ENCODE data around the gene CRY2.

CRY2 gene

DNA sequence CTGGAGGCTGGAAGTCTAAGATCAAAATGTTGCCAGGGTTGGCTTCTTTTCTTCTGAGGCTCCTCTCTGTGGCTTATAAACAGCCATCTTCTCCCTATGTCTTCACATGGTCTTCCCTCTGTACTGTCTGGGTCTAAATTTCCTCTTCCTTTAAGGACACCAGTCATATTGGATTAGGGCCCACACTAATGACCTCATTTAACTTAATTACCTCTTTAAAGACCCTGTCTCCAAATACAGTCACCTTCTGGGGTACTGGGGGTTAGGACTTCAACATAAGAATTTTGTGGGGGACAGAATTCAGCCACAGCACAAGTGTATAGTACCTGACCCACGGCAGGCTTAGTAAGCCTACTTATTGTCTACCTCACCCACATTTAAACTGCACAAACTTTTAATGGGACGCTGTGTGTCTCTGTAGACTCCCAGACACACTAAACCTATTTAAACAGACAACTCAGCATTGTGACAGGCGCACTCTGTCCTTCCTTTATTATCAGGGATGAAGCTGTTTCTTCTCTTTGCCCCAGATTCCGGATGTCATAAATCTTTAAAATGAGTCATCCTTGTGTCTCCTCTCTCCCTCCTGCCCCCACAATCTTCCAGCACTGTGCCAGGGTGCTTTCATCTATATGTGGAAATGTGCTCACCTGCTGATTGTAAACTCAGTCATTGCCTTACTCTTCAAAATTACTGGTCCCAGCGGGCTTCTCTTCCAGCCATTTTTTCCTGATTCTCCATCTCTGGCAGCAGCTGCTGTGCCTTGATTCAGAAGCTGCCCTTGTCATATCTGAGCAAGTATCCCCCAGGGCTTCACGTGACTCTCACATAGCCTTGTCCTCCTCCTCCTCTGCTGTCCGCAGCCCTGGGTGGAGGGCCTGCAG, 32.8 kb downstream of the CRY2 start:
- DNase-seq, result no peak

- DNase-seq, result no peak
Measured at GRCh38 chr11:45880772-45881570, 33.7 kb downstream of the CRY2 start.

GRCh38 chr11:45881708-45882368, 34.6 kb downstream of the CRY2 start:
- DNase-seq, result no peak

DNA sequence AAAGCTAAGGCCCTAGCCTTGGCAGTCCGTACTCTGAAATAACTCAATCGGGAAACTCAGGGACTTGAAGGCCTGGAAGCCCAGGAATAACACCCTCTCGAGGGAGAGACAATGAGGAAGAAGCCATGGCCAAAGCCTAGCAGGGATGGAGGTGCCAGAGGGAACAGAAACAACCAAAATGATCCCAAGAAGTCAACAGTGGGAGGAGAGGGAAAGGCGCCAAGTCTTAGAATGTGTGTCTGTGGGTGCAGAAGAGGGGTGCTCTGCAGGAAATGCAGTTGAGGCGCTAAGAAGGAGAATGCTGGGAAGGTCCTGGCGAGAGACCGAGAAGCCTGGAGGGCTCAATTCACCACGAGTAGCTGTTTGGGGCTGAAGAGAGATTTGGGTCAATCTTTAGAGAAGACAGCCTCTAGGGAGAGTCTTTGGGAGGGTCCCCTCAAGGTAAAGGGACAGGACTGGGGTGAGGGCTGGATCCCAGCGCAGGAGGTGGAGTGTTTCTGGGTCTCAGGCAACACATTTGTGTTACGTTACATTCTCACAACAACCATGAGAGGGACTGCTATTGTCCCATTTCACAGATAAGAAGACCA, 37.4 kb downstream of the CRY2 start:
- DNase-seq, result no peak

DNA sequence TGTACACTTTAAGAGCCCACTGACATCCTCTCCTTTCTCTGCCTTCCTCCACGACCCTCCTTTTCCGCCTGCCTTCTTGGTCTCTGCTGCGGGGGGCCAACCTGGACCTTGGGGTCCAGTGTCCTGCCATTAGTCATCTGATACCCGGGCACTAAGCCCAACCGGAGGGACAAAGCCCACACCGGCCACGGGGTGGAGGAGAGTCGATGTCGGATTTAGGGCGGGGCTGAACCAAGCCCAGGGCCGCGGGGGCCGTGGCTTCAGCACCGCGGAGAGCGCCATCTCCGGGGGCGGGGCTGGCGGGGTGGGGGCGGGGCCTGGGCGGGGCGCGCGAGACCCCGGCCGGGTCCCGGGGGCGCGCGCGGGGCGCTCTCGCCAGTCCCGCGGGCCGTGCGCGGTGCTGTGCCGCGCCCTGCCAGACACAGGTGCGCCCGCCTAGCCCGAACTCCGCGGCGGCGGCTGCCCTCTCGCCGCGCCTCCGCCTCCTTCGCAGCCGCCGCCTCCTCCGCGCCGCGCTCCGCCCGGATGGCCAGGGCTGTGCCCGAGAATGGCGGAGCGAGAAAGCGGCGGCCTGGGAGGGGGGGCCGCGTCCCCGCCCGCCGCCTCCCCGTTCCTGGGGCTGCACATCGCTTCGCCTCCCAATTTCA, 38.1 kb downstream of the CRY2 start, which contains the start of gene MAPK8IP1:
MAPK8IP1 (plus strand) TSS at position 378 of the 647 bp plus-strand sequence; CDS start at position 548, 170 bp downstream.
- DNase-seq, result peak; percentile 54

DNA sequence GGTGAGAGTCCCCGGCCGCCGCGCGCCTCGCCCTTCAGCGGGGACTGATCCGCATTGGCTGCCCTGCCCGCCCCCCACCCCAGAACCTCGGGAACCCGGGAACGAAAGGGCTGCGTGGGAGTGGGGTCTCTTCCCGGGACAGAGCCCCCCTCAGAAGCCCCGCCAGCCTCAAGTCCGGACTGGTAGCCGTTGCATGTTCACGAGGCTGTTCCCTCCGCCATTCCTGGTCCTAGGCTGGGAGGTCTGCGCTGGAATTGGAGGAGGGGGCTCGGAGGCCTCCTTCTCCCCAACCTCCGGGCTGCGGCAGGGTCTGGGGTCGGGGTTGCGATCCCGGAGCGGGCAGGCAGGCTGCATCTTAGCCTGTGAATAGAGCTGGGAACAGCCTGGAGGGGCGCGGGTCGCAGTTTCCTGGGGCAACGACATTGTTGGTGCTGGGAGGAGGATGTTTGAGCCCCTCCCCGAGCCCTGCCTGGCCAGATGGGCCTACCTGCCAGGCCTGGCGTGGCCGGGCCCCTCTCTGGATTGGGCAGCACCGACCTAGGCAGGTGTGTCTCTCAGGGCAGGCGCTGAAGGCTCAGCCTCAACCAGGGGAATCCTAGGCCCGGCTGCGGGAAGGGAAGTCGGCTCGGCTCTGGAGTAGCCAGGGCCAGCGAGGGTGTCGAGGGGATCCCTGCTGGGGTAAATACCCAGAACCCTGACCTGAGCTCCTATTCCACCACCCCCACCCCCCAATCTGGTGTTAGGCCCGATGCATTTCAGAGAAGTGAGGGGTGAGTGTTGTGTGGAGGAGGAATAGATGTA, 38.8 kb downstream of the CRY2 start:
- no peak for DNase-seq

GRCh38 chr11:45886816-45887520, 39.7 kb downstream of the CRY2 start:
- no peak for DNase-seq

- no peak for DNase-seq
Measured at GRCh38 chr11:45887587-45887986, 40.3 kb downstream of the CRY2 start.

- DNase-seq, result no peak
Measured at GRCh38 chr11:45889555-45889954, 42.3 kb downstream of the CRY2 start.

DNA sequence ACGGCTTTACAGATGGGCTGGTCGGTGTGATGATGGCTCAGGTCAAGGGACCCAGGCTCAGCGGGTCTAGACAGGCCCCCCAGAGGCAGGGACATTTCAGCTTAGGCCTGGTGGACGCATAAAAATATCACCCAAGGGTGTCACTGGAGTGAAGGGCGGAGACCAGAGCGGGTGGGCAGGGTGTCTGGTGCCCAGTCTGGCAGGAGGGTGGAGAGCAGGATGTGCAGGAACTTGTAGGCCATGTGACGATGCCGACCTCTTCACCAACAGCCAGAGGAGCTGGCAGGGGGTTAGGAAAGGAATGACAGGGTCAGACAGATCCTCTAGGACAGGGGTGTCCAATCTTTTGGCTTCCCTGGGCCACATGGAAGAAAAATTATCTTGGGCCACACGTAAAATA, 42.7 kb downstream of the CRY2 start:
- no peak for DNase-seq

DNA sequence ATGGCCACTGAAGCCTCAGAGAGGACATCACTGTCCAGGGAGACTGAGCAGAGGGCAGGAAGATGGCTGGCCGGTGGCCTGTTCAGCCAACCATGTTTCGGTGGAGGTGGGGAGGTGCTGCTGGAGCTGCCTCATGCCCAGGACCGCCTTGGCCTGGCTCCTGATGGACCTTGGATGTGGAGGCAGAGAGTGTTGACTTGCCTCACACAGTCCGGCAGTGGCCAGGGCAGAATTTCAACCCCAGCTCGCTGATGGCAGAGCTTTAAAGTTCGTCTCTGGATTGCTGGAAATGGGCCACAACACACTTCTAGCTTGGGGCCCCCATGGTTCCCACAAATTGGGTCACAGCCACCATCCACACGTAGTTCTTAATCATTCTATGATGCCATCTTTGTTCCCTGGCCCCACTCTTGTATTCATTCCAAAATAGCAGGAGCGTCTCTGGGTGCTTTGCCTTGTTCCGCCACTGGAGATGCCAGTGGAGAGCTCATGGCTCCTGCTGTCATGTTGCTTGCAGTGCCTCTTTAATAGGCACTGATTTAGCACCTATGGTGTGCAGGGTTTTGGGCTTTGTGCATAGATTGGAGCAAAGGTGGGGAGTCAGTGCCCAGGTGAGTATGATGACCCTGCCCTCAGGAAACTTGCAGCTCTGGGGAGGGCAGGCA, 43.7 kb downstream of the CRY2 start:
- DNase-seq, result no peak

DNA sequence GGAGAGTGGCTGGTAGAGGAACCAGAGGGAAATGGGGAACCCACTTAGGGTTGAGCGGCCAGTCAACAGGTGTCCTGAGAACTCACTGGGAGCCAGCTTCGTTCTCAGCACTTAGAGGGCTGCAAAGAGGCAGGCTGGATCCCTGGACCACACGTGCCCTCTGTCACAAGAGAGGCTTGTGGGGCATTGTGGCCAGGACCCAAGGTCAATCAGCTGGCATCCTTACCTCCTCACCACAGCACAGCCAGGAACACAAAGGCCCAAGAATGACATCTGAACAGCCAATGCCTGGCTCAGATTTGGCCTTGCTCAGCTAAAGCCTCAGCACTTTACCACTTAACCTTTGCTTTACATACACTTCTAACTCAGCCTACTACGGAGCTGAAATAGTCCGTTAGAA, 45.6 kb downstream of the CRY2 start:
- no peak for DNase-seq

GRCh38 chr11:45894555-45895247, 47.4 kb downstream of the CRY2 start:
- DNase-seq, result no peak

GRCh38 chr11:45895553-45896259, 48.4 kb downstream of the CRY2 start:
- DNase-seq, result no peak

DNA sequence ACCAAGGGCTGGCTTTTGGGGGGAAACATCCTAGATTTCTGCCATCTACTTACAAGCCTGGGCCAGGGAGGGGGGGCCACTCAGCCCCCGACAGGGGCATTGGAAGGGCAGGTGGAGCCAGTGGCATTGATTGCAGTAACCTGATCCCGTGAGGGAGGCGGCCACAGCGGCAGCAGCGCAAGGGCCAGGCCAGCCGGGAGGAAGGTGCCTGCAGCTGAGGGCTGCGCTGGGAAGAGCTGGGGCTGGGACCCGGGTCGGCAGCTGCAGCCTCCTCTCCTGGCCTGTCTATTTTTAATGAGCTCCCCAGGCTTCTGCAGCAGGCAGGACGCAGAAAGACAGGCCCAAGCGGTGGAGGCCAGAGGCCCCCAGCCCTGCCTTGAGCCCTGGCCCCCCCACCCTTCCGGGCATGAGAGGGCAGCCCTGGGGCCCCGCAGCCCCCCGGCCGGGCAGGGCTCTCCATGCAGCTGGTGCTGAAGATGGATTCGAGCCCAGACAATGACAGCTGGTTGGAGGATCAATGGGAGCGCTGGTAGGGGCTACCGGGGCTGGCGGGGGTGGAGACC, 49.2 kb downstream of the CRY2 start:
- no peak for DNase-seq

DNA sequence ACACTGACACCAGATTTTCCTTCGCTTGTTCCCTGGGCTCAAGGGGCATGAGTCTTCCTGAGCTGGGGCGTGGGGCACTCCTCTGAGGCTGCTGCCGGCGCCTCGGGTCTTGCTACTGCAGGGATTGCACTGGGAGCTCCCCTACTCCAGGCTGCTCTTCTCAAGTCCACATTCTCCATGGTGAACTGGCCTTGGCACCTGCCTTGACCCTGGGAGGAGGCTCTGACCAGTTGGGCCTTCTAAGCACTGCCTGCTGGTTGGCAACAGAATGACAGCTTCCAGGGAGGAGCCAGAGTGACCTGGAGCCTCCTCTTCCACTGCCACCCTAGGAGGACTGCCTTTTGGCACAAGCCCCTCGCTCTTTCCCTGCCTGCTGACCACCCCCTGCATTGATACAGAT, 50.3 kb downstream of the CRY2 start:
- DNase-seq, result no peak

GRCh38 chr11:45899086-45899447, 51.8 kb downstream of the CRY2 start:
- no peak for DNase-seq

DNA sequence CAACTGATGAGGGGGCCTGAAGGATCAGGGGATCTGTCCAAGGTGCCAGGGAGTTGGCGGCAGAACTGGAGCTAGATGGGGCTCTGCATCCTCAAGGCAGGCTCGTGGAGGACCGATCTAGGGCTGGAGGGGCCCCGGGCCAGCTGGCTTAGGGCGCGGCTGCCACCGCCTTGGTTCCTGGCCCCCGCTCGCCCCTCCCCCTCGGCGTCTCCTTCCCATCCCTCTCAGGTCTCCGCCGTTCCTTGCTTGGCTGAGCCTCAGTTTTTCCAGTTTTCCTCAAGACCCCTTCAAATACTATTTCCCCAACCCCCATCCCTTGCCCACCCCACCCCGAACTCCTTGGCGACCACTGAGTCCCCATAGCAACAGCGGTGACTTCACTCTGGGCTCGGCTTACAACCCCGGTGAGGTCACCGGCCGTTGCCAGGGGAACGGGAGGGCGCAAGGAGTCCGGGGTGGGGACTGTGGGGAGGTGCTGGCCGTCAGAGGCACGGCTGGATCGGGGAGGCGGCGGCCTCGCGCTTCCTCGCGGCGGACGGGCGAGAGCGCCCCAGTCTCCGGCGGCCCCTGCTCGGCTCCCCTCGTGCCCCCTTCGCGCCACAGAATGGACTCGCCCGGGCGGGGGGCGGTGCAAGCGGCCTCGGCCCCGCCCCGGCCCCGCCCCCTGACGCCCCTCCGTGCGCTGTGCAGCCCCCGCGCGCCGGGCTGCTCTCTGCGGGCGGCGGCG, 52.3 kb downstream of the CRY2 start:
- peak; percentile 66 for DNase-seq
